ENCODE results near the gene LCNL1.

The LCNL1 gene

DNA sequence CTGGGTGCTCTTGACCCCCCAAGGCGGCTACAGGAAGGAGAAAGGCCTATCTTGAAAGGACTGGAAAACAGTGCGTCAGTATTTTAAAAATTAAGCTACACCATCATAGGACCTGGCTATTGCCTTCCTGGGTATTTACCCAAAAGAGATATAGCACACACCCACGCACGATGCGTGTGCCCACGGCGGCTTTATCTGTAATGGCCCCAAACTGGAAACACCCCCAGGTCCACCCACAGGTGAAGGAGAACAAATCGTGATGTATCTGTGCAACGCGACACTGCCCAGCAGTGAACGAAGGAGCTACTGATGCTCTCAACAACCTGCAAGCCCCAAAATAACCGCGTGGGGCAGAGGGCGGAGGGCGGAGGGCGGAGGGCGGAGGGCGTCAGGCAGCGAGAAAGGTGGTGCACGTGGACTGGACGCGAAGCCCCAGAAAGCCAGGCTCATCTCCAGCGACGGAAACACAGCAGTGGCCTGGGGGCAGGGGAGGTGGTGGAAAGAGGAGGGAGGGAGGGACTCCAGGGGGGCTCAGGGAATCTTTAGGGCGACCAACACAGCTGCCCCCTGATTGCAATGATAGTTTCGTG, 17.9 kb upstream of the LCNL1 start:
- DNase-seq (ENCODE audit: low read depth): no peak
- TF ChIP-seq, protein P1, sequence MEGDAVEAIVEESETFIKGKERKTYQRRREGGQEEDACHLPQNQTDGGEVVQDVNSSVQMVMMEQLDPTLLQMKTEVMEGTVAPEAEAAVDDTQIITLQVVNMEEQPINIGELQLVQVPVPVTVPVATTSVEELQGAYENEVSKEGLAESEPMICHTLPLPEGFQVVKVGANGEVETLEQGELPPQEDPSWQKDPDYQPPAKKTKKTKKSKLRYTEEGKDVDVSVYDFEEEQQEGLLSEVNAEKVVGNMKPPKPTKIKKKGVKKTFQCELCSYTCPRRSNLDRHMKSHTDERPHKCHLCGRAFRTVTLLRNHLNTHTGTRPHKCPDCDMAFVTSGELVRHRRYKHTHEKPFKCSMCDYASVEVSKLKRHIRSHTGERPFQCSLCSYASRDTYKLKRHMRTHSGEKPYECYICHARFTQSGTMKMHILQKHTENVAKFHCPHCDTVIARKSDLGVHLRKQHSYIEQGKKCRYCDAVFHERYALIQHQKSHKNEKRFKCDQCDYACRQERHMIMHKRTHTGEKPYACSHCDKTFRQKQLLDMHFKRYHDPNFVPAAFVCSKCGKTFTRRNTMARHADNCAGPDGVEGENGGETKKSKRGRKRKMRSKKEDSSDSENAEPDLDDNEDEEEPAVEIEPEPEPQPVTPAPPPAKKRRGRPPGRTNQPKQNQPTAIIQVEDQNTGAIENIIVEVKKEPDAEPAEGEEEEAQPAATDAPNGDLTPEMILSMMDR (conservative IDR thresholded peaks at IDR 0.05; ENCODE audit: low read depth, low read length): no peak
- no peak overlapping the region for H3K4me3 ChIP-seq (ENCODE audit: low read depth, low read length)

DNA sequence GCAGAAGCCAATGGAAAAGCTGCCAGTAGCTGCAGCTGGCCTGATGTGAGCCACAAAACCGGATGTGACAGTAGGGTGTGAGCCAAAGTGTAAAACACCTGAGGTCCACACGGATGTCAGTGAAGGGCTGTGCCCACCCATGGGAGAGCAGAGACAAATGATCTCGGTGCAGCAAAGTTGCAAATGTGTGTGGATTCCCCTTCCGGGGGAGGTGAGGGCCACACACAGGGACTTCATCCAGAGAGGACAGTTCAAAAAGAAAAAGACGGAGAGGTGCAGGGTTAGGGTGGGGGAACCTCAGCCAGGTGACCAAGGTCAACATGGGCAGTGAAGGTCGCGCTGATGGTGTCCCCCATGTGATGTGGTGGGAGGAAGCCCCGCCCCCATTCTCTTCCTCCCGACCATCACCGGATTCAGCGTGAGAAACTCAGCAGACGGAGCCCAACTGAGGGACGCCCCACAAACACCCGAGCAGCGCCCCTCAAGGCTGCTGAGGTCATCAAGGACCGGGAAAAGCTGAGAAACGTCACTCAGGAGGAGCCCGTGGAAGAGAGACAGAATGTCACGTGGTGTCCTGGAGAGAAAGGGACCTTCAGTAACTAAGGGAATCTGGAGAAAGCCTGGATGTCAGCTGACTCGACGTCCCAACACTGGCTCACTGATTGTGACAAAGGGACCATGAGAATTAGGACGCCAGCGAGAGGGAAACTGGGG, 16.9 kb upstream of the LCNL1 start:
- no peak for DNase-seq (ENCODE audit: low read depth)

DNA sequence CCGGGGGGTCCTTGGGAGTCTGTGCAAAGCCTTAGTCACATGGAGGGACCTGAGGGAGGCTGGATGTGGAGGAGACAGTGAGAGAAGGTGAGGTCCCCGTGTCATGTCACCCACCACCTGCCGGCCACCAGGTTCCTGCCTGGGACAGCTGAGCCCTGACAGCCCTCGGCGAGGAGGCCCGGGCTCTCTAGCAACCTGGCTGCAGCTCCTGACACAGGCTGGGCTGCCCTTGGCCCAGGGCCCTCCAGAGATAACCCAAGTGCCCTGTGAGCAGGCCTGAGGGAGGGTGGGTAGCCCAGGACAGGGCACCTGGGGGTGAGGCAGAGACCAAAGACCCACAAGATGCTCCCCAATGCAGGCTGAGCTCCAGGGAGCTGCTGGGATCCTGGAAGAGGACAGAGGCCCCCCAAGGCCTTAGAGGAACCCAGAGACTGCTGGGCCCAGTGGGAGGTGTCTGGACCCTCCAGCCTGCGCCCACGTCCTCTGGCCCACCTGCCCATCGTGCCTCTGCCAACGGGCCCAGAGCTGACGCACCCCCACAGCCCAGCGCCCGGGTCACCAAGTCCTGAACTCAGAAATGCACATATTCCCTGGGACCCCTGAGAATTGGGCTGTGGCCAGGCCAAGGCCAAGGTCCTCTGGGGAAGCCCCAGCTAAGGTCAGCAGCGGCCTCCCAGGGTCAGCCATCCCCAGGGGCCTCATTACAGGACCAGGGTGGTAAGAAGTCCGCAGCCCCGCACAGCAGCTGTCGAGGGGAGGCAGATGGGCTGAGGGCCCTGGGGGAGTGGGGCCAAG, 14.3 kb upstream of the LCNL1 start:
- TF ChIP-seq, protein P1 (conservative IDR thresholded peaks at IDR 0.05; ENCODE audit: low read depth, low read length): no peak
- H3K4me3 ChIP-seq (ENCODE audit: low read depth, low read length): no peak overlapping the region
- DNase-seq (ENCODE audit: low read depth): no peak

More for the DNA sequence above, 16.9 kb upstream of the LCNL1 start:
- TF ChIP-seq, protein P1 (conservative IDR thresholded peaks at IDR 0.05; ENCODE audit: low read depth, low read length): no peak
- no peak overlapping the region for H3K4me3 ChIP-seq (ENCODE audit: low read depth, low read length)

DNA sequence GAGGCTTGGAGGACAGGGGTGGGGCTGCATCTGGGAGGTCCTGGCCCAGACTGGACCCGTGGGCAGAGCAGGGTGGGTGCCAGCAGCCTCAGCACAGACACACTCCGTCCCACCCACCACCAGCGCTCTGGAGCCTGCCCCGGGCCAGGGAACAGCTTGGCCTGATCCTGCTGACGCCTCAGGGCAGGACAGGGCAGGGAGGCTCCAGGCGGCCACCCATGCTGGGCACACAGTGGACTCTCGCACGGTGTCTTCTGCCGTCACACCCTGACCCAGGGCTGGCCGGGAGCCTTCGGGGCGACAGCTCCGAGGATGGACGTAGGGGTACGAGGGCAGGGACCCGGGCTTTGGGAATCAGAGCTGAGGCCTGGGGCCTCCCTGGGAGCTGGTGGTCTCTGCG, 13.6 kb upstream of the LCNL1 start:
- no peak overlapping the region for H3K4me3 ChIP-seq (ENCODE audit: low read depth, low read length)
- TF ChIP-seq, protein P1 (conservative IDR thresholded peaks at IDR 0.05; ENCODE audit: low read depth, low read length): no peak
- no peak for DNase-seq (ENCODE audit: low read depth)

DNA sequence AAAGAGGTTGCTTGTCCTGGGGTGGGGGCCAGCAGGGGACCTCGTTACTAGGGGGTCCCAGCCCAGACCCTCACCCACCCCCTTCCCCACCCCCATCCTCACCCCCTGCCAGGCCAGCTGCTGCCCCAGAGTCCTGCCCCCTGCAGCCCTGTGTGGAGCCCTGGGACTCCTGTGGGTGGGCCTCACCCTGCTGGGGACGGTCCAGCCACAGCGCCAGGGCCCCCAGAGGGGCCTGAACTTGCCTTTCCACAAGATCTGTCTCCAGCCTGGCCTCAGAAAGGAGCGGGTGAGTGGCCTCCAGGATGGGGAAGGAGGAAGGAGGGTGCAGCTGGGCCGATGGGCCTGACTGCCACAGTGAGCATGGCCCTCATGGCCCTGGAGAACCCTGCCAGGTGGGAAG, 13.0 kb upstream of the LCNL1 start:
- DNase-seq (ENCODE audit: low read depth): no peak
- TF ChIP-seq, protein P1 (conservative IDR thresholded peaks at IDR 0.05; ENCODE audit: low read depth, low read length): no peak
- no peak overlapping the region for H3K4me3 ChIP-seq (ENCODE audit: low read depth, low read length)

DNA sequence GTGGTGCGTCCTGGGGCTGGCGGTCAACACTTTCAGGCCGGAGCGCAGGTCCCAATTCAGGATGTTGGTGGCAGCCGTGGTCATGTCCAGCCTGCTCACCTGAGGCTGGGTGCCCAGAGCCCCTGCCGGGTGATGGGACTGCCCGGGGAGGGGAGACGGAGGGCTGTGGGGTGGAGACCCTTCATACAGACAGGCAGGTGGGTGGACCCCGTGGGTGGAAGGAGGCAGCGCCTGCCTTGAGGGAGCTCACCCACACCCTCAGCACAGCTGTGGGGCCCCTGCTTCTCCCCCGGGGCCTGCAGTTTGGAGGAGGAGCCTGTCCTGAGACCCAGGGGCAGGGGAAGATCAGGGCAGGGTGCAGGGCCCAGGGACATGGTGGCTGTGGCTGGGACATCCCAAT, 12.4 kb upstream of the LCNL1 start:
- no peak overlapping the region for H3K4me3 ChIP-seq (ENCODE audit: low read depth, low read length)
- TF ChIP-seq, protein P1 (conservative IDR thresholded peaks at IDR 0.05; ENCODE audit: low read depth, low read length): no peak
- DNase-seq (ENCODE audit: low read depth): no peak

Data from choroid plexus epithelial cell (primary cell).